H9 (cell line): ENCODE measurements around the gene CRCP. TPM values are rescaled to one million over a fixed set of nuclear protein-coding genes. Genes with fewer than 3 reads are reported as not detected.

ENCODE experiments used
- DNase-seq: peaks from one replicate; pipeline ENCODE4 v3.0.0-alpha.2; 2017
- H2AFZ ChIP-seq: one replicate; pipeline ENCODE4 v1.6.1; 2013; ENCODE audit warnings: mild to moderate bottlenecking, low read length, control low read depth, moderate library complexity
- H2AK5ac ChIP-seq: 2 replicates; pipeline ENCODE4 v1.6.1; 2013; ENCODE audit warnings: low read length, control low read depth, mixed read lengths; ENCODE audit not compliant: insufficient read length
- H2BK120ac ChIP-seq: one replicate; pipeline ENCODE4 v1.6.1; 2013; ENCODE audit warnings: low read depth, mild to moderate bottlenecking, low read length, control low read depth, inconsistent platforms; ENCODE audit not compliant: poor library complexity, severe bottlenecking
- H2BK12ac ChIP-seq: 2 replicates; pipeline ENCODE4 v1.6.1; 2013; ENCODE audit warnings: low read length, control low read depth, mixed read lengths, low read depth; ENCODE audit not compliant: insufficient read length
- H2BK15ac ChIP-seq: 2 replicates; pipeline ENCODE4 v1.6.1; 2013; ENCODE audit warnings: low read depth, low read length, control low read depth
- H2BK20ac ChIP-seq: one replicate; pipeline ENCODE4 v1.6.1; 2013; ENCODE audit warnings: low read depth, mild to moderate bottlenecking, low read length, control low read depth, inconsistent platforms; ENCODE audit not compliant: poor library complexity, severe bottlenecking
- H2BK5ac ChIP-seq: 2 replicates; pipeline ENCODE4 v1.6.1; 2013; ENCODE audit warnings: low read length, control low read depth, mixed read lengths; ENCODE audit not compliant: insufficient read length
- H3K14ac ChIP-seq: 2 replicates; pipeline ENCODE4 v1.6.1; 2013; ENCODE audit warnings: low read length, control low read depth; ENCODE audit not compliant: insufficient read depth
- H3K18ac ChIP-seq: 2 replicates; pipeline ENCODE4 v1.6.1; 2013; ENCODE audit warnings: low read depth, mild to moderate bottlenecking, mixed read lengths, low read length, control low read depth; ENCODE audit not compliant: insufficient read length
- H3K23ac ChIP-seq: 2 replicates; pipeline ENCODE4 v1.6.1; 2013; ENCODE audit warnings: low read length, control low read depth, mixed read lengths, low read depth; ENCODE audit not compliant: insufficient read length
- H3K23me2 ChIP-seq: 2 replicates; pipeline ENCODE4 v1.6.1; 2013; ENCODE audit warnings: low read depth, mild to moderate bottlenecking, mixed read lengths, low read length, control low read depth; ENCODE audit not compliant: insufficient read length, poor library complexity, severe bottlenecking
- H3K27ac ChIP-seq: 2 replicates; pipeline ENCODE4 v1.5.1; 2013; ENCODE audit warnings: low read length, control low read depth, mixed read lengths, low read depth; ENCODE audit not compliant: insufficient read length
- H3K27me3 ChIP-seq: 2 replicates; pipeline ENCODE4 v1.6.1; 2013; ENCODE audit warnings: low read length, control low read depth, inconsistent platforms; ENCODE audit not compliant: insufficient read depth
- H3K4ac ChIP-seq: 2 replicates; pipeline ENCODE4 v1.6.1; 2013; ENCODE audit warnings: low read depth, mild to moderate bottlenecking, control low read depth, inconsistent platforms, low read length, moderate library complexity
- H3K4me1 ChIP-seq: 2 replicates; pipeline ENCODE4 v1.6.1; 2013; ENCODE audit warnings: low read length, control low read depth, inconsistent platforms; ENCODE audit not compliant: insufficient read depth
- H3K4me2 ChIP-seq: 2 replicates; pipeline ENCODE4 v1.6.1; 2013; ENCODE audit warnings: low read length, control low read depth, mixed read lengths; ENCODE audit not compliant: insufficient read length, insufficient read depth
- H3K56ac ChIP-seq: 2 replicates; pipeline ENCODE4 v1.6.1; 2013; ENCODE audit warnings: low read depth, mild to moderate bottlenecking, mixed read lengths, low read length, control low read depth; ENCODE audit not compliant: insufficient read length
- H3K79me1 ChIP-seq: 2 replicates; pipeline ENCODE4 v1.6.1; 2013; ENCODE audit warnings: low read depth, mild to moderate bottlenecking, moderate library complexity, low read length, control low read depth, inconsistent platforms; ENCODE audit not compliant: insufficient read depth, poor library complexity, severe bottlenecking
- H3K79me2 ChIP-seq: 2 replicates; pipeline ENCODE4 v1.6.1; 2013; ENCODE audit warnings: low read length, control low read depth, inconsistent platforms; ENCODE audit not compliant: insufficient read depth
- H3K9ac ChIP-seq: 2 replicates; pipeline ENCODE4 v1.6.1; 2013; ENCODE audit warnings: low read length, control low read depth, mixed read lengths; ENCODE audit not compliant: insufficient read length; ENCODE audit errors: extremely low read depth
- H3K9me3 ChIP-seq: one replicate; pipeline ENCODE4 v1.6.1; 2013; ENCODE audit warnings: low read depth, low read length, inconsistent platforms; ENCODE audit not compliant: control insufficient read depth
- H3T11ph ChIP-seq: one replicate; pipeline ENCODE4 v1.6.1; 2013; ENCODE audit warnings: mild to moderate bottlenecking, low read length, control low read depth, inconsistent platforms
- H4K20me1 ChIP-seq: one replicate; pipeline ENCODE4 v1.6.1; 2013; ENCODE audit not compliant: control insufficient read depth, insufficient read length, insufficient read depth
- H4K5ac ChIP-seq: 2 replicates; pipeline ENCODE4 v1.6.1; 2013; ENCODE audit warnings: low read depth, mild to moderate bottlenecking, mixed read lengths, low read length, control low read depth; ENCODE audit not compliant: insufficient read length
- H4K8ac ChIP-seq: replicated peaks from 2 replicates; pipeline ENCODE4 v1.6.1; 2013; ENCODE audit warnings: low read length, control low read depth, mixed read lengths, low read depth; ENCODE audit not compliant: insufficient read length
- H4K91ac ChIP-seq: 2 replicates; pipeline ENCODE4 v1.6.1; 2013; ENCODE audit warnings: low read depth, mild to moderate bottlenecking, moderate library complexity, mixed read lengths, low read length, control low read depth; ENCODE audit not compliant: insufficient read length
- H3K27ac Mint-ChIP-seq, 3 experiments: 2 replicates in 2 of 3; 3 replicates in 1 of 3; pipeline ENCODE4 v1.8.0; 2020 to 2021; ENCODE audit warnings: mixed read lengths in 3 of 3, mild to moderate bottlenecking in 1 of 3, moderate library complexity in 1 of 3
- H3K27me3 Mint-ChIP-seq: 2 replicates; pipeline ENCODE4 v1.8.0; 2021; ENCODE audit warnings: low read depth, mild to moderate bottlenecking, moderate library complexity, mixed read lengths
- H3K36me3 Mint-ChIP-seq, 3 experiments: 2 replicates in 2 of 3; 3 replicates in 1 of 3; pipeline ENCODE4 v1.8.0; 2020 to 2021; ENCODE audit warnings: low read depth in 3 of 3, mixed read lengths in 3 of 3; ENCODE audit not compliant: insufficient read depth in 1 of 3
- H3K4me1 Mint-ChIP-seq, 2 experiments: 2 replicates each; pipeline ENCODE4 v1.8.0; 2020; ENCODE audit warnings: mixed read lengths in 2 of 2
- H3K4me3 Mint-ChIP-seq, 2 experiments: 2 replicates in 1 of 2; 3 replicates in 1 of 2; pipeline ENCODE4 v1.8.0; 2020 to 2021; ENCODE audit warnings: mild to moderate bottlenecking in 2 of 2, mixed read lengths in 2 of 2, moderate library complexity in 1 of 2
- H3K9me3 Mint-ChIP-seq, 2 experiments: 2 replicates in 1 of 2; 3 replicates in 1 of 2; pipeline ENCODE4 v1.8.0; 2020; ENCODE audit warnings: mild to moderate bottlenecking in 2 of 2, mixed read lengths in 2 of 2, moderate library complexity in 1 of 2
- CTCF ChIP-seq: fragments of 200-600 bp; sonication (generic); conservative IDR thresholded peaks from 3 replicates; pipeline ENCODE4 v1.8.0; 2021; ENCODE audit warnings: antibody characterized with exemption, mild to moderate bottlenecking
- WGBS: extraction: QIAGEN DNeasy Blood & Tissue Kit; methylation state at CpG from one replicate; pipeline ENCODE4 v1.1.7; 2013; ENCODE audit warnings: missing lambda C conversion rate, low lambda C conversion rate, mixed read lengths; ENCODE audit not compliant: insufficient read length; ENCODE audit errors: extremely low coverage; 5-methylcytosine and 5-hydroxymethylcytosine counted together
- total RNA-seq: library from RNA; stranded (reverse); gene quantifications from 2 replicates; pipeline ENCODE4 v1.2.1, GENCODE V29; 2021

CRCP gene
- total RNA-seq, 1 experiment from 2014 or later = 39.0 TPM

- H3K27me3 Mint-ChIP-seq = no peaks in the 10 kb centered on the region
Measured at GRCh38 chr7:66069732-66070131, 44.9 kb upstream of the CRCP start.

More at GRCh38 chr7:66069732-66070131, 44.9 kb upstream of the CRCP start:
- no peak overlapping the region for H4K5ac ChIP-seq
- no peak overlapping the region for H2BK20ac ChIP-seq
- no peaks in the 10 kb centered on the region for H3K79me1 ChIP-seq
- H2BK5ac ChIP-seq = no peak overlapping the region
- no peak overlapping the region for H3K18ac ChIP-seq
- no peak overlapping the region for H2BK120ac ChIP-seq
- H3K23ac ChIP-seq = no peak overlapping the region
- H2BK12ac ChIP-seq = no peak overlapping the region
- no peak overlapping the region for H3K14ac ChIP-seq
- no CpG with 5 or more reads among the region's 4 CpGs for WGBS
- H4K91ac ChIP-seq = no peak overlapping the region
- H3T11ph ChIP-seq = no peak overlapping the region
- Mint-ChIP-seq H3K4me3 (no peak overlapping the region), H3K4me1 (peaks cover 0 to 6% of the 10 kb centered on the region in 2 experiments; a peak in 3 of 4 replicates), H3K27ac (no peak overlapping the region), H3K36me3 (no peaks in the 10 kb centered on the region; a peak in 1 of 7 replicates), H3K9me3 (no peaks in the 10 kb centered on the region)
- H3K9me3 ChIP-seq = no peaks in the 10 kb centered on the region
- no peaks in the 10 kb centered on the region for H3K79me2 ChIP-seq
- H3K56ac ChIP-seq = no peak overlapping the region
- no peak overlapping the region for H3K4ac ChIP-seq
- H2AFZ ChIP-seq = no peak overlapping the region
- no peak overlapping the region for H3K4me2 ChIP-seq
- H3K23me2 ChIP-seq = no peaks in the 10 kb centered on the region
- TF ChIP-seq CTCF = no peak
- no peaks in the 10 kb centered on the region for H3K27me3 ChIP-seq
- H2AK5ac ChIP-seq = no peak overlapping the region
- no peaks in the 10 kb centered on the region; the same call in 1 of the 2 replicates for H3K4me1 ChIP-seq
- H3K27ac ChIP-seq = no peak overlapping the region
- DNase-seq = no peak
- H2BK15ac ChIP-seq = no peak overlapping the region
- no peaks in the 10 kb centered on the region for H4K20me1 ChIP-seq
- H3K9ac ChIP-seq = no peak overlapping the region
- H4K8ac ChIP-seq = no peak overlapping the region
